IPS-18a (cell line): ENCODE measurements around the gene SNX2.
"Not testable (repeated sequence)": the region's sequence is repeated elsewhere in the genome, so short reads cannot be mapped to it uniquely, and the experiment has no call there.

Experiments used
- H3K27ac ChIP-seq: one replicate; pipeline ENCODE4 v1.5.1; 2013; ENCODE audit warnings: low read length
- H3K27me3 ChIP-seq: one replicate; pipeline ENCODE4 v1.6.1; 2013; ENCODE audit warnings: mild to moderate bottlenecking, low read length; ENCODE audit not compliant: control insufficient read depth, insufficient read depth
- H3K36me3 ChIP-seq: one replicate; pipeline ENCODE4 v1.6.1; 2013; ENCODE audit warnings: low read depth, low read length; ENCODE audit not compliant: control insufficient read depth
- H3K4me1 ChIP-seq: one replicate; pipeline ENCODE4 v1.6.1; 2013; ENCODE audit warnings: low read depth, low read length; ENCODE audit not compliant: control insufficient read depth
- H3K4me3 ChIP-seq: one replicate; pipeline ENCODE4 v1.5.1; 2013; ENCODE audit warnings: low read length
- H3K9ac ChIP-seq: one replicate; pipeline ENCODE4 v1.6.1; 2013; ENCODE audit warnings: mild to moderate bottlenecking, low read length, moderate library complexity
- H3K9me3 ChIP-seq: one replicate; pipeline ENCODE4 v1.6.1; 2013; ENCODE audit warnings: low read depth, low read length; ENCODE audit not compliant: control insufficient read depth

SNX2 gene

GRCh38 chr5:122753500-122753899, 21.4 kb upstream of the SNX2 start:
- Histone ChIP-seq H3K4me1 (no peaks in the 10 kb centered on the region), H3K4me3 (no peak overlapping the region), H3K27me3 (no peaks in the 10 kb centered on the region), H3K36me3 (no peaks in the 10 kb centered on the region), H3K9ac (no peak overlapping the region), H3K27ac (no peak overlapping the region), H3K9me3 (no peaks in the 10 kb centered on the region)

DNA sequence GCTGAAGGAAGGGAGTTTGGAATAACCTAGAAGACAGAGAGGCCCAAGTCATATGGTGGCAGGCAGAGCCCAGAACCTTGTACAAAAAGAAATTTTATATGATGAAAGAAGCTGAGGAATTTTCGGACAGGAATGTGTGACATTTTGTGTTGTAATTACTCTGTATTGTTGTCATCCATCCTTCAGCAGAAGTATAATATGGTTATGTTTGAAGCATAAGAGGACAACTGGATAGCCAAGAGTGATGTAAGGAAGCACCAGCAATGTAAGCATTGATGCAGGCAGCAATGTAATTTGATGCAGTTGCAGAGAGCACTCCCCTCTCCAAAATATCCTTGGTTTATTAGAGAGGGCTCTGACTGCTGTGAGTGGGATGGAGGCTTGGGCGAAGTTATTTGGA, 19.1 kb upstream of the SNX2 start:
- Histone ChIP-seq H3K4me1 (no peaks in the 10 kb centered on the region), H3K27ac (no peak overlapping the region), H3K9ac (no peak overlapping the region), H3K4me3 (no peak overlapping the region), H3K27me3 (no peaks in the 10 kb centered on the region), H3K9me3 (no peaks in the 10 kb centered on the region), H3K36me3 (no peaks in the 10 kb centered on the region)

DNA sequence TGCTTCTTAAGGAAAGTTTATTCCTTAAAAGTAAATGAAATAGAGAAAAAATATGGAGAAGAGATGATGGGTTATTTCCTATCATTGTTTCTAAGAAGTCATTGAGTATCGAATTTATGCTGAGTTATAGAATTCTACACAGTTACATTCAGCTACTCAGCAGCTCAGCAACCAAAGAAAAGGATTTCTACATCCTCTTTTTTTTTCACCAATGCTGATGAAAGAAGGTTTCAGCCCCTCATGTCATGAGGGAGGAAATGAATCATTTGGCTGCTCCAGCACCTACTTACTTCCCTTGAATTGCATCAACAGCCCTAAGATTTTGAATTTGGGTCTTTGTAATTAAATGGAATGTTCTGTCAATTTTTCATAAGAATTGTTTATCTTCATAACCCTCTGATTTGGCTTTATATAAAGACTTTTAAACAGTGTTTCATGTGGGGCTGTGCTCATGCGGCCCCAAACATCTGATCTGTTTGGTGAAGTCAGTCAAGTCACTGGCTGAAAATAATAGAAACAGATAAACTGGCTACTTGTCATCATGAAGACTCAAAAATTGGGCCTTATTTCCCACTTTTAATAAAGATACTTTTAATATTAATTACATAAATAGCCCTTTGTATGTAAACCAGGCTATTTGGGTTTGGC, 18.5 kb upstream of the SNX2 start:
- H3K9me3 ChIP-seq = no peaks in the 10 kb centered on the region
- no peaks in the 10 kb centered on the region for H3K27me3 ChIP-seq
- H3K36me3 ChIP-seq = no peaks in the 10 kb centered on the region
- no peak overlapping the region for H3K27ac ChIP-seq
- H3K9ac ChIP-seq = no peak overlapping the region
- no peaks in the 10 kb centered on the region for H3K4me1 ChIP-seq
- no peak overlapping the region for H3K4me3 ChIP-seq

DNA sequence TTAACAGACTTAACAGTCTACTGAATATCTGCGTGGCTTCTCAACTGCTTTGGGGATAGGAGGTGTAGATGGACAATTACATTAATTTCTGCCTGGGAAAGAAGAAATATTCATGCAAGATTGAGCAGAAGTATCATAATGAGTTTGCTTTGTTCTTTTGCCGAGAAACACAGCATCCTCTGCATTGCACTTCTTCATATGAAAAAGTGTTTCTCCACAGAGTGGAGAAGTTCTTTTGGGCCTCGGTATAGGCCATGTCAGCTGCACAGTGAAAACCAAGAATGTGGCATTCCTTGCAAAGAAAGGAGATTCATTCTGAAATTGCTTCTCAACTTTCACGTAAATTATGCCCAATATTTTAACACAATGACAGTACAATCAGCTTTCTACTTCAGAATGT, 17.6 kb upstream of the SNX2 start:
- Histone ChIP-seq H3K4me1 (no peaks in the 10 kb centered on the region), H3K27ac (no peak overlapping the region), H3K27me3 (no peaks in the 10 kb centered on the region), H3K36me3 (no peaks in the 10 kb centered on the region), H3K9me3 (no peaks in the 10 kb centered on the region), H3K4me3 (no peak overlapping the region), H3K9ac (no peak overlapping the region)

DNA sequence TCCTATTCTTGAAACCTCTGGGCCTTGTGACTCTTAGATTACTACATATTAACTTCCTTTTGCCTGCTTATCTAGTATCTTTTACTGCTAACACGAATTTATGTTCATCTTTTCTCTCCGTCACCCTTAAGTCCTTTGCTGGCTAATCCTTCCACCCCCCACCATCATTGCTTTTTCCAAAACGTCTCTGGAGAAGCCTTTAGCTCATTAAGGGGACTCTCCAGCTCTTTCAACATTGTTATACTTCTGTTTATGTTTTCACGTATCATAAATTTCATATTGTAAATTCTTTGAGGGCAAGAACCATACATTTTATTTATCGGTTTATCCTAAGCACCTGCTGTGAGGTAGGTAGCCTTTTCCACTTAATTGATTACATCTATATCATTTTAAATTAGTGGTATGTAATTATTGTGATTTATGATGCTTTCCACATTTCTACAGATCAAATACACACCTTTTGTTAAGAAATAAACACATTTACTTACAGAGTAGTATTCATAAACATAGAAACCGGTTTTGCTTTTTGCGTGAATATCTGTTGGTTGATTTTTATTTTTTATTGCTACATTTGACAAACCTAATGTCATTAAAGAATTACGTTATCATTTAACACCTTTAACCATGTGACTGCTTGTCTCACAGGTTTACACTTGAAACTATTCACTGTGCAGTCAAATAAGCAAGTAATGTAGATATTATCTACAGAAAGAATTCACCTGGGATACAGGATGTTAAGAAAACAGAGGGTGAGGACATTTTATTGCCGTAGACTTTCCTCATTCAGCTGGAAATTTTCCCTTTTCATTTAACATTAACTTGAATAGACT, 15.4 kb upstream of the SNX2 start:
- no peaks in the 10 kb centered on the region for H3K27me3 ChIP-seq
- H3K4me3 ChIP-seq = no peak overlapping the region
- no peaks in the 10 kb centered on the region for H3K36me3 ChIP-seq
- H3K9ac ChIP-seq = no peak overlapping the region
- no peak overlapping the region for H3K27ac ChIP-seq
- H3K4me1 ChIP-seq = no peaks in the 10 kb centered on the region
- H3K9me3 ChIP-seq = no peaks in the 10 kb centered on the region

DNA sequence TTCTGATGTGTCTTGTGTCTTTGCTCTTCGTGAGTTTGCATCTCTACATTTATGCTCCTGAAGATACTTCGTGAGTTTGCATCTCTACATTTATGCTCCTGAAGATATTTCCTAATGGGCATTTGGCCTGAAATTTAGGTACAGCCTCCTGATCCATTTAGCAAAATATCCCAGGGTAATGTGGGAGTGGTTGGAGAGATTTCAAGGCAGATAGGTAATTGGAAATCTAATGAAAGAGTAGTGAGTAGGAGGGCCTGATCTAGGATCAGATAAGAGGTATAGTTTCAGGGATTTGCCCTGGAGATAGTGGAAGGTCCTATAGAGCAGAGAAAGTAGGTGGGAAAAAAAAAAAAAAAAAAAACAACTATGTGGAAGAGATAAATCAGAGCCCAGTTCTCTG, 14.6 kb upstream of the SNX2 start:
- Histone ChIP-seq H3K4me3 (no peak overlapping the region), H3K4me1 (no peaks in the 10 kb centered on the region), H3K9me3 (no peaks in the 10 kb centered on the region), H3K27ac (no peak overlapping the region), H3K27me3 (no peaks in the 10 kb centered on the region), H3K36me3 (no peaks in the 10 kb centered on the region), H3K9ac (no peak overlapping the region)

DNA sequence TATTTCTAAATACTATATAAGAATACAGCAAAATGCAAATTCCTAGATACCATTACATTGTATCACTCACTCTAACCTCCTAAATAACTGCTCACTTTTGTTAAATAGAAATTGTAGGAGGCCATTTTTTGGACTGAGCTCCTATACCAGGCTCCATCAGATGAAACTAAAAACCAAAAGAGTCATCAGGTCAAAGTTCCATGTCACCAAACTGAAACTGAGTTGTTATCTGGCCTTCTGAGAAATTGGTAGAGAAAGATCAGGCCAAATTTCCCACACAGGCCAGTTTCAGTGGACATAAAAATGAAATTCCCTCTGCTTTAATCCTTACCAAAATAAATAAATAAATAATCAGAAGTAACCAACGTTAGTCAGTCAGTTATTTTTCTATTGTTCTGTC, 13.8 kb upstream of the SNX2 start:
- Histone ChIP-seq H3K4me3 (no peak overlapping the region), H3K27me3 (no peaks in the 10 kb centered on the region), H3K9ac (no peak overlapping the region), H3K9me3 (no peaks in the 10 kb centered on the region), H3K36me3 (no peaks in the 10 kb centered on the region), H3K27ac (no peak overlapping the region), H3K4me1 (no peaks in the 10 kb centered on the region)

DNA sequence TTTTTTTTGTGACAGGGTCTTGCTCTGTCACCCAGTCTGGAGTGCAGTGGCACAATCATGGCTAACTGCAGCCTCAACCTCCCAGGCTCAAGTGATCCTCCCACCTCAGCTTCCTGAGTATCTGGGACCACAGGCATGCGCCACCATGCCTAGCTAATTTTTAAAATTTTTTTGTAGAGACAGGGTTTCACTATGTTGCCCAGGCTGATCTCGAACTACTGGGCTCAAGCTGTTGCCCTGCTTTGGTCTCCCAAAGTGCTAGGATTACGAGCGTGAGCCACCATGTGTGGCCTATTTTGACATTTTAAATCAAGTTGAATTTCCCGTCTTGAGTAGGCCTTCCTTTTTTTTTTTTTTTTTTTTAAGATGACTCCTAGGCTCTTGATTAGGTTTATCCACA, 13.0 kb upstream of the SNX2 start:
- H3K4me3 ChIP-seq, H3K4me1 ChIP-seq: not testable (repeated sequence)

DNA sequence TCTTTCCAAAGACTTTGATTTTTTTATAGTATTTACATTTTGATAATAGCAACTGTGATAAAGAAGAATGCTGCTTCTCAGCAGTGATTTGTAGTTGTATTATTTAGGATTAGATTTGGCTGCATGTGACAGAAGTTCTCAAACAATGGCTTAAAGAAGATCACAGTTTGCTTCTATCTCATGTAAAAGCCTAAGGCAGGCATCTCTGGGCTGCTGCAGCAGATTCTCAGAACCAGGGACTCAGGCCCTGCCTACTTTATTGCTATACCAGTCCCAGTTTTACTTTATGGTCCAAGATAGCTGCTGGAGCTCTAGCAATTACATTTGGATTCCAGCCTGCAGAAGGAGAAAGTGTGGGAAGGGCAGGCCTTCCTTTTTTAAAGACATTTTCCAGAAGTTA, 8.8 kb upstream of the SNX2 start:
- H3K27me3 ChIP-seq = no peaks in the 10 kb centered on the region
- no peaks in the 10 kb centered on the region for H3K9me3 ChIP-seq
- no peaks in the 10 kb centered on the region for H3K36me3 ChIP-seq
- no peaks in the 10 kb centered on the region for H3K4me1 ChIP-seq
- H3K27ac ChIP-seq = no peak overlapping the region
- no peak overlapping the region for H3K4me3 ChIP-seq
- H3K9ac ChIP-seq = no peak overlapping the region

More for the DNA sequence above, 13.0 kb upstream of the SNX2 start:
- not testable (repeated sequence) for H3K27me3 ChIP-seq, H3K36me3 ChIP-seq, H3K9me3 ChIP-seq, H3K27ac ChIP-seq, H3K9ac ChIP-seq

- H3K27me3 ChIP-seq = peaks cover 4% of the 10 kb centered on the region
- no peak overlapping the region for H3K27ac ChIP-seq
- no peaks in the 10 kb centered on the region for H3K4me1 ChIP-seq
- no peak overlapping the region for H3K9ac ChIP-seq
- no peak overlapping the region for H3K4me3 ChIP-seq
- no peaks in the 10 kb centered on the region for H3K36me3 ChIP-seq
- no peaks in the 10 kb centered on the region for H3K9me3 ChIP-seq
These were observed 4.4 kb upstream of the SNX2 start for GRCh38 chr5:122770477-122770876.

DNA sequence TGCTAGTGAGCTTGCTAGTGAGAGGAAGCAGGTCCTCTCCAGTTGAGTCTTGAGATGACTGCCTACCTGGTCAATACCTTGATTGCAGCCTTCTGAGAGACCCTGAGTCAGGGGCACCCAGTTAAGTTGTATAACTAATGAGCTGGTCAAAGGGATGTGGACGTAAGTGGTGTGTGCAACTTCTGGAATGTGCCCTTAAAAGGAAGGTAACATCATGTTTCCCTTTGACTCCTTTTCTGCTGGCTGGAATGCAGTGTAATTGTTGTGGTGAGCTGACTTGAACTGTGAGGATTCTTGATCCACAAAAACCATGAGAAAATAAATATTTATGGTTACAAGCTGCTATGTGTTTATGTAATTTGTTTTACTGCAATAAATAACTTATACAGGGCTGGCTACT, 2.4 kb upstream of the SNX2 start:
- Histone ChIP-seq H3K27me3 (peaks cover 4% of the 10 kb centered on the region), H3K27ac (no peak overlapping the region), H3K4me1 (peaks cover 10% of the 10 kb centered on the region), H3K36me3 (no peaks in the 10 kb centered on the region), H3K9ac (no peak overlapping the region), H3K4me3 (no peak overlapping the region), H3K9me3 (no peaks in the 10 kb centered on the region)

DNA sequence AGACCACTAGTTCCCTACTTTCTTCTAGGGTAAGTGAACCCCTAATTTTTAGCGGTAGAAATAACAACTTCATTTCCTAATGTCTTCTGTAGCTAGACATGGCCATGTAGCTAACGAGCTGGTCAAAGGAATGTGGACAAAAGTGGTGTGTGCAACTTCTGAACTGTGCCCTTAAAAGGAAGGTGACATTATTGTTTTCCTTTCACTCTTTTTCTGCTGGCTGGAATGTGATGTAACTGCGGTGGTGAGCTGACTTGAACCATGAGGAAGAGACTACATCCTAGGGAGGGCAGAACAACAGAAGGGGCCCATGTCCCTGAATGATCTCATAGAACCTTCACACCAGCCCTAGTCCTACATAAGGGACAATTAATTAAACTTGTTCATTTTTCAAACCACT, 1.3 kb upstream of the SNX2 start:
- H3K4me3 ChIP-seq = no peak overlapping the region
- H3K36me3 ChIP-seq = no peaks in the 10 kb centered on the region
- no peak overlapping the region for H3K27ac ChIP-seq
- no peaks in the 10 kb centered on the region for H3K9me3 ChIP-seq
- H3K27me3 ChIP-seq = peaks cover 4% of the 10 kb centered on the region
- H3K9ac ChIP-seq = no peak overlapping the region
- peaks cover 10% of the 10 kb centered on the region for H3K4me1 ChIP-seq
